GM18526 (cell line): ENCODE measurements around the gene DMBT1.

Experiments used
- POLR2A ChIP-seq: IDR thresholded peaks from 3 replicates; pipeline ENCODE4 v1.6.1; 2011; ENCODE audit not compliant: insufficient read length; ENCODE audit errors: extremely low read depth

DMBT1 gene

DNA sequence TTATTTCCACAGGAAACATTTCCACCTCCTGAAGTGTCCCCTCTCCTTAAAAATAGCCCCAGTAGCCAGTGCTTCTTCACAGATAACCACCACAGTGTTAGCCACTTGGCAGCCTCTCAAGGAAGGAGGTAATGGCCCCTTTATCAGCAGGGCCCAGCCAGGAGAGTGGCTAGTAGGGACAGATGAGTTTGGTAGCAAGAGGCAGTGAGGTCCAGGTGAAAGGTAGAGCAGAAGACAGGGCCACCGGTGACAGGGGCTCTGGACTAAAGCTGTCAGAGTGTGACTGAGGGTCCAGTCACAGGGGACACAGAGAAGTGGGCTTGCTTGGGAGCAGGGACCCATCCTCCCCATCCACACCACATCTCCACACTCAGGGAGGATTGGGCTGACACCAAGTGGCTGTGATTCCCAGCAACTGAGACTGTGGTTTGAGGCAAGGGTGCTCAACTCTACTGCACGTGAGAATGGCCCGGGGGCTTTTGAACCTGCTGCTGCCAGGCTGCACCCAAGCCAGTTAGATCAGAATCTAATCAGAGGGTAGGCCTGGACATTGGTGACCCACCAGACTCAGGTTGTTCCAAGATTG lies 86.9 kb downstream of the DMBT1 start:
- no peak for TF ChIP-seq POLR2A

GRCh38 chr10:122648599-122649428 lies 88.3 kb downstream of the DMBT1 start:
- no peak for TF ChIP-seq POLR2A

DNA sequence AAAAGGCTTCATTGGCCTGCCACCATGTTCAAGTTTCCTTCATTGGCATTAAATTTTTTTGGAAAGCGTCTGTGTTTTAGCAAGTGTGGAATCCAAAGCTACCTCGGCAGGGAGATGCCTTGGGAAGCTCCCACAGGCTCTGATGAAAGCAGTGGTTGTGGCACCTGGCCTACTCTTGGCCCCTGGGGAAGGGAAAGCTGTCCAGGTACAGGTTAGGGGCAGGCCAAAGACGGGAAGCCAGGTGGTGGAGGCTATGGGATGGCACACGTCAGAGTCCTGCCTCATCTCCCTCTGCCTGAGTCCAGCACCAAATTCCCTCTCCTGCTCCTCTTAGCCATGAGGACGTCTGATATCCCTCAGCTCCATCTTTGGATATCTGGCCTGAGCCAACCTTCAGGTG lies 89.3 kb downstream of the DMBT1 start:
- TF ChIP-seq POLR2A = no peak

DNA sequence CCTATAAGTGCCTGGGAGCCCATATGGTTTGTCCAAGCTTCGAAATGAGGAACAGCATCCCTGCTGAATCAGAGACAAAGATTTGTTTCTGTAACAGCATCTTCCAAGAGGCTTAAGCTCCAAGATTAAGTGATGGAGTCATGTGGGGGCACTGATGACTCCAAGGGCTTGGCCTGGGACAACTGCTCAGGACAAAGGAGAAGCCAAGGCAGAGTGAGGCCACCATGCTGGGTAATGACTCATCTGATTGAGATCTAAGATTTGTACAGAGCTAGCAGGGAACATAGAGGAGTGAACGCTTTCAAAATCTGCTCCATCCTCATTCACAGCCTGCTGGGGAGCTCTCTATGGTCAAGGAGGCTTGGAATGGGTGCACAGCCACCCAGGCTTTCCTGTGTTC lies 89.8 kb downstream of the DMBT1 start:
- TF ChIP-seq POLR2A = no peak

DNA sequence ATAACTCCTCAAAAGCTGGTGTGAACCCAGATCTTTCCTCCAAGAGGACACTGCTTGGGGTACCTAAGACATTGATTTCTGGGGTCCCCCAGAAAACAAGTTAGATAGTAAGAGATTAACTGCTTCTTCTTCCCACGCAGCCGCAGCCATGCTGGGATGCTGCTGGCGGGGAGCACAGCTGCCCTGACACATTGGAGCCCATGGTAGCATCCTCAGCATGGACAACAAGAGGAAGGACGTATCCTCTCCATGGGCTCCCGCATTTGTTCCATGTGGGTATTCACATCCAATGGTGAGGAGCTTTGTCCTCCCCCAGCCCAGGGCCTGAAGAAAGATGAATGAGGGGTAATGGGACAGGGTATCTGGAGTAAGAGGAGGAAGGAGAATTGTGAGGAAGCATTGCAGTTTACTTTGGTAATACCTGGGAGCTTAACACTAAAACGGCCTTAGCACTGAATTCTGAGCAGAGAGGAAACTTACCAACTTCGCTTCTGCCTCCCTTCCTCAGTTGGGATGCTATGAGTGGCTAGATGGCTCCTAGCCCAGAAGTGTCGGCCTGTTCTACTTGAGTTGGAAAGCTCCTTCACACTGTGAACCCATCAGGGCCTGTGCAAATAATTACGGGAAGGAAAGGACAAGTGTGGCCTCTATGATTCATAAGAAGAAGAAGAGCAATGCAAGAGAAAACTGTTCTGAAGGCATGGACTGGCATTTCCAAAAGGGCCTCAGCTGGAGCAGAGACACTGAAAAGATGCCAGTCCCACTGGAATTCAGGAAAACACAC lies 95.2 kb downstream of the DMBT1 start:
- TF ChIP-seq POLR2A = no peak

DNA sequence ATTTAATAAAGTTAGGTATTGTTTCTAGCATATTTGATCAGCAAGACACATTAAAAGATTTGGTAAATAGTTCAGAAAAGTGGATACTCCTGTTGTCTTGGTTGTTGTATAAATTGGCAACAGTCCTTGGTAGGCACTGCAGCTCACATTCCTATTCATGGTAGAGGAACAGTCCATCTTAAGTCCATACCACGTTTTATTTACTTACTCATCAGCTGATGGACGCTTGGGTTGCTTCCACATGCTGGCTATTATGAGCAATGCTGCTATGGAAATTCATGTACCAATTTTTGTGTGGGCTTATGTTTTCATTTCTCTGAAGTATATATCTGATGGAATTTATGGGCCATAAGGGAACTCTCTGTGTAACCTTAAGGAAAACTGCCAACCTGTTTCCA lies 95.8 kb downstream of the DMBT1 start:
- no peak for TF ChIP-seq POLR2A

DNA sequence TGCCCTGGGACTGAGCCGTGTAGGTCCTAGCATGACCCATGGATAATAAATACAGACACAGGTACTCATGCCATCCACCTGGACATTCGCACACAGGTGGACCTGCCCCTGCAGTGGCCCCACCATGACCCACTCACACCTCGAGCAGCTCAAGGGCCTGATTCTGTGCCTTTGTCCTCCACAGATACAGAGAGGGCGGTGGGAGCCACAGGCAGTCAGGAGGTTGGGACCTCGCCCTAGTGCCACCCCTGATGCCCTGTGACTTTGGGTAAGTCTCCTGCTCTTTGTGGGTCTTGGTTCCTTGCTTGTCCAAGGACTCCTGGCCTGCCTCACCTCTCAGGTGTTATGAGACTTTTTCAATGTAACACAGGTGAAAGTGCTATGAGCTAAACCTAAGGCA lies 96.2 kb downstream of the DMBT1 start:
- TF ChIP-seq POLR2A = no peak

GRCh38 chr10:122657255-122657654 lies 96.7 kb downstream of the DMBT1 start:
- no peak for TF ChIP-seq POLR2A

GRCh38 chr10:122657729-122658128 lies 97.2 kb downstream of the DMBT1 start:
- no peak for TF ChIP-seq POLR2A

DNA sequence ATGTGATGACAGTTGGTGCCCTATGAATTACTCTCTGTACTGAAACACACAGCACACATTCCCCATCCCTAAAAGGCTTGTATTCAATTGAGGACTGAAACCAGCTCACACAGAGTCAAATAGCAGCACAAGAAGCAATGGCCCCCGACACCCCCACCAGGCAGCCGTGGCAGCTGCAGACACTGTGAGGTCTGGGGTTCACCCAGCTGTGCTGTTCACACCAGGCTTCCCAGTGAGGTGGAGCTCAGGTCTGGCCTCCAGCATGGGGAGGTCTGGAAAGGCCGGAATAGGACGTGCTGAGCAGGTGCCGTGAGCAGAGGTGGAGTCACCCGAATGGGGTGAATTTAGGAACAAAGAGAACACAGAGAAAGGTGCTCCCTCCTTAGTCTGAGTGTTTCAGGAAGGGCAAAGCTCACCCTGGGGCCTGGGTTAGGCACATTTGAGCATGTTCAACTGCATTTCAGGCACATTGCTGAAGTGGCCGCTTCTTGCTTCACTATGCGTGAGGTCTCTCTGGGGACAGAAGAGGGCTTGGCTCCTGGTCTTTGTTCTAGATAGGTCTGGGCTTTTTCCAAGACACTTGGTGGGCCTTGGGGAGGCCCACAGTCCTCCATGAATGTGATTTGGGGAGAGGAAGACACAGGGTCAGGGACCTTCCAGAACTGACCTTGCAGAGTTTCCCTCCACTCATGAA lies 97.9 kb downstream of the DMBT1 start:
- no peak for TF ChIP-seq POLR2A

- TF ChIP-seq POLR2A = no peak
These were observed 98.6 kb downstream of the DMBT1 start for GRCh38 chr10:122659126-122659525.

DNA sequence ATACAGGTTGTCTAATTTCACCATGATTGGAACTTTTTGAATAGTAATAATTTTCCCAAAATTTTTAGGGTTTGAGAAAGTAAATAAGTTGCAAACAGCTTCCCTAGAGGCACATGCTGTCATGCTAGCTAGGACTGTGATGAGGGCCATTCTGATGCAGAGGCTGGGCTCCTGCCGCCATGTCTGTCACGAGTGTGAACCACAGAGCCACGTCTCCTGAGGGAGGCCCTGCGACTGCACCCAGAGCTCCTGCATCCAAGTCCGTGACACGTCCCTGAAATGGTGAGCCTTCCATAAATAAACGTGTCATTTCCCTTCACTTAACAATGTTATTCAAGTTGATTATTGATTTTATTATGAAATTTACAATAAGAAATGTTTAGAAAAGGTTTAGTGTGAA lies 99.1 kb downstream of the DMBT1 start:
- TF ChIP-seq POLR2A = no peak

- TF ChIP-seq POLR2A = no peak
These were observed 100.1 kb downstream of the DMBT1 start for GRCh38 chr10:122660696-122661095.

GRCh38 chr10:122662231-122662630 lies 101.7 kb downstream of the DMBT1 start:
- TF ChIP-seq POLR2A = no peak

DNA sequence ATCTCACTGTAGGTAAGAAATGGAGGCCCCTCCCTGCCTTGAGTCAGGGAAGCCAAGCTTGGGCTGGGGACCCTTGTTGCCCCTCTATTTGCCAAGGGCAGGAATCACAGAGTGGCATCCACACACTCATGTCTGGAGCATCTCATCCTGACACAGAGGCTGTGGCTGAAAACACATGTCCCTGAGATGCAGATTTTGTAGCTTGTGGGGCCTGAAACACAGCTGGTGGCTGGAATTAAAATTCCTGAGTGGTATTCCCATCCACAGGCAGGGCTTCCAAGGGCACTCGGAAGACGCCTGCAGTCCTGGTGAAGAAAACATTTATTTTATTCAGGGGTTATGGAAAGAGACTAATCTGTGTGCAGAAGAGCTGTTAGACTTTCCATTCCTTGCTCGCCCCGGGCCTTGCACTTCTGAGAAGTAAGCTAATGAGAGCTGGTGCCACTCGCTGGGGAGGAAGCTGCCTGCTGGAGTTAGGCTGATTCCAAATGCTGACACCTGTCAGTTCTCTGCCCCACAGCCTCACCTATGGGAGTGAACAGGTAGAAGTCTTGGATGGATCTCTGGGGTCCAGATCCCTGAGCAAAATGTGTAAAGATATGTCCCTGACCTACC lies 103.1 kb downstream of the DMBT1 start:
- no peak for TF ChIP-seq POLR2A
